Spleen (tissue), 11 donors: Measurements from ENCODE around the gene PRR7. TPM values are rescaled to one million over a fixed set of nuclear protein-coding genes. Genes with fewer than 3 reads are reported as not detected.
A peak's percentile ranks its signal among the peaks of the same experiment; 100 is the strongest.

ENCODE experiments used
- DNase-seq: peaks from one replicate; pipeline ENCODE4 v3.0.0-alpha.2; 2020
- H3K27ac ChIP-seq, 8 donors: fragments of 200-600 bp; sonication (generic) in 7 of 8; 1 replicate in 4 of 8; 2 replicates in 4 of 8; pipeline versions ENCODE4 v1.5.0 to v1.8.0; 2016 to 2021; ENCODE audit warnings: inconsistent platforms in 4 of 8, mild to moderate bottlenecking in 4 of 8, moderate library complexity in 1 of 8
- H3K27me3 ChIP-seq, 7 donors: fragments of 200-600 bp; sonication (generic) in 6 of 7; replicated peaks in 1 of 7; 1 replicate in 4 of 7; 2 replicates in 3 of 7; pipeline versions ENCODE4 v1.5.0 to v1.8.0; 2016 to 2021; ENCODE audit warnings: inconsistent platforms in 3 of 7, mild to moderate bottlenecking in 1 of 7
- H3K36me3 ChIP-seq, 6 donors: fragments of 200-600 bp; sonication (generic) in 5 of 6; 1 replicate in 4 of 6; 2 replicates in 2 of 6; pipeline versions ENCODE4 v1.5.0 to v1.8.0; 2016 to 2021; ENCODE audit warnings: inconsistent platforms in 2 of 6
- H3K4me1 ChIP-seq, 6 donors: fragments of 200-600 bp; sonication (generic) in 5 of 6; 1 replicate in 3 of 6; 2 replicates in 3 of 6; pipeline versions ENCODE4 v1.5.0 to v1.8.0; 2016 to 2021; ENCODE audit warnings: inconsistent platforms in 3 of 6
- H3K4me3 ChIP-seq, 8 donors: fragments of 200-600 bp; sonication (generic) in 7 of 8; 1 replicate in 4 of 8; 2 replicates in 4 of 8; pipeline versions ENCODE4 v1.5.0 to v1.8.0; 2016 to 2021; ENCODE audit warnings: inconsistent platforms in 4 of 8, mild to moderate bottlenecking in 4 of 8, moderate library complexity in 2 of 8
- H3K9me3 ChIP-seq, 8 donors: fragments of 200-600 bp; sonication (generic) in 7 of 8; 1 replicate in 4 of 8; 2 replicates in 4 of 8; pipeline versions ENCODE4 v1.5.0 to v1.8.0; 2016 to 2021; ENCODE audit warnings: inconsistent platforms in 4 of 8
- CTCF ChIP-seq, 11 experiments: fragments of 200-600 bp in 7 of 11; fragments of 450-650 bp in 4 of 11; sonication (generic) in 4 of 11; IDR thresholded peaks in 8 of 11; conservative IDR thresholded peaks in 3 of 11; 1 replicate in 7 of 11; 2 replicates in 4 of 11; pipeline versions ENCODE4 v1.4.0 to v1.8.0; 2016 to 2021; ENCODE audit warnings: antibody characterized with exemption in 11 of 11, inconsistent platforms in 4 of 11, mild to moderate bottlenecking in 1 of 11
- POLR2A ChIP-seq, 3 donors: fragments of 450-650 bp; IDR thresholded peaks; one replicate each; pipeline ENCODE4 v1.5.1; 2017; ENCODE audit warnings: antibody characterized with exemption in 3 of 3, mild to moderate bottlenecking in 1 of 3
- POLR2AphosphoS5 ChIP-seq, 3 donors: sonication (generic); formaldehyde crosslinking; IDR thresholded peaks; one replicate each; pipeline ENCODE4 v1.5.1; 2017; ENCODE audit warnings: antibody characterized with exemption in 3 of 3
- WGBS, 5 donors: extraction: QIAGEN DNeasy Blood & Tissue Kit in 3 of 5; methylation state at CpG; one replicate each; pipeline versions ENCODE4 v1.1.5 to v1.1.7; 2013 to 2018; 5-methylcytosine and 5-hydroxymethylcytosine counted together
- intact Hi-C: fragments of 100-400 bp; cut with DNase I; formaldehyde crosslinking; loops from one replicate; pipeline ENCODE4 v1.15.0; 2023; ENCODE audit warnings: low total_unique reads
- polyA plus RNA-seq, 3 donors: library from polyadenylated mRNA; stranded (reverse); fragments of 200-250 nt; gene quantifications; one replicate each; pipeline ENCODE4 v1.2.1, GENCODE V29; 2013
- total RNA-seq, 7 donors: library from RNA; depleted of rRNA in 3 of 7; stranded (reverse); fragments of >200 nt in 3 of 7; fragmentation: NEBNext Ultra II Directional in 4 of 7; extraction: Animal tissue kit (Norgen Biotek cat#: 25700) in 4 of 7; gene quantifications; one replicate each; pipeline versions ENCODE4 v1.1.0 to v1.2.1, GENCODE V29; 2016 to 2021
- donor health status: healthy with polysubstance abuse.
- donor health status: DM: no; HTN: no; CAD: no; lungs with moderate emphysema.
- donor health status: DM: no; HTN: no; CAD: no.
- donor health status: Bipolar disorder and iron deficiency.
- donor health status: healthy.
- donor health status: DM: no; HTN: no; CAD: no.
- donor health status: DM: yes; HTN: yes; CAD: no.

The PRR7 gene
- total and polyA plus RNA-seq, 10 donors = 1.7 to 5.7 (median 4.6) TPM; not detected in 1

DNA sequence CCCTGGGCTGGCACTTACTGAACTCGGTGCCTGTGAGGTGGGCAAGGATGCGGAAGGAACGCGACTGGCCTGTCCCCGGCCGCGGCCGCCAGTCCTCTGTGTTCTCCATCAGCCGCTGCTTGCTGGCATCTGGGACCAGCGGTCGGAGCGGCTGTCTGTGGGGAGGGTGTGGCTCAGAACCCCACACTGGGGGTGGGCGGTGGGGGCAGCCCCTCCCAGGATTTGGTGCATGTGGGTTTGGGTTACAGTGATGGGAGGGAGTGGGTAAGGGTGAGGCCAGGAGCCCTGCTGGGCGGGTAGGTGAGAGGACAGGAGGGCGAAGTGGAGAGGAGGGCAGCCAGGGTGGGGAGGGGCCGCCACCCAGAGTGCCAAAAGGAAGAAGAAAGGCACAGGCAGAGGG, 44.4 kb downstream of the PRR7 start:
- H3K4me3 ChIP-seq = no peak overlapping the region
- no peaks in the 10 kb centered on the region for H3K27me3 ChIP-seq
- peaks cover 0 to 71% (median 57%) of the 10 kb centered on the region in 6 donors for H3K36me3 ChIP-seq
- peaks cover 28 to 72% (median 53%) of the 10 kb centered on the region in 6 donors for H3K4me1 ChIP-seq
- peak overlapping the region in 3 of 8 donors; percentile 20 to 91 (median 21) for H3K27ac ChIP-seq
- no peaks in the 10 kb centered on the region for H3K9me3 ChIP-seq
- no peak for DNase-seq
- 88 to 97% (median 95%) methylated on average over 8 to 16 of the region's 16 CpGs for WGBS, 5 donors
- TF ChIP-seq POLR2AphosphoS5 (IDR thresholded peaks at IDR 0.05) = no peak
- TF ChIP-seq CTCF (IDR thresholded peaks at IDR 0.05 in 8 of 11, conservative IDR thresholded peaks at IDR 0.05 in 3 of 11) = no peak
- TF ChIP-seq POLR2A (IDR thresholded peaks at IDR 0.05) = no peak
- intact Hi-C loops = no loop called here

DNA sequence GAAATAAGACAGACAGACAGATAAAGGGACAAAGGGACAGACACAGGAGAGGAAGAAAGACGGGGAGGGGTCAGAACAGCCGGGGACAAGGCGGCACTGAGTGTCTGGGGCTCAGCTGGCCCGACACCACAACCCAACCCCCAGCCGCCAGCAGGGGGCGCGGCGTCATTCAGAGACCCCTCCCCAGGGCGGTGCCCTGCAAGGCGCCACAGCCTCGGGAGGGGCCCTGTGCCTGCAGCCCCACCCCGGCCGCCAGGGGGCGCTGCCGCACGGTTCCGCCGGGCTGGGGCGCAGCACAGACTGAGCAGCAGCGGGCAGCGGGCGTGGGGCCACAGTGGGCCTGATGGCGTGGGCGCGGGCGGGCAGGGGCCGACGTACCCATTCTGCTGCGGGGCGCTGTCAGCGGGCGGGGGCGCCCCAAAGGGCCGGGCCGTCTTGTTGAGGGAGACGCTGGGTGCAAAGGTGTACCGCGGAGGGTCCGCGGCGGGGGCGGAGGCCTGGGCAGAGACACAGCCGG, 44.9 kb downstream of the PRR7 start:
- intact Hi-C loops = no loop called here
- H3K4me1 ChIP-seq = peaks cover 33 to 77% (median 58%) of the 10 kb centered on the region in 6 donors
- H3K36me3 ChIP-seq = peaks cover 0 to 66% (median 54%) of the 10 kb centered on the region in 6 donors
- no peak for TF ChIP-seq POLR2A (IDR thresholded peaks at IDR 0.05)
- peak in 1 of 3 donors; percentile 26 for TF ChIP-seq POLR2AphosphoS5 (IDR thresholded peaks at IDR 0.05)
- peak in 9 of 11 experiments; percentile 25 to 77 (median 58) for TF ChIP-seq CTCF (IDR thresholded peaks at IDR 0.05 in 8 of 11, conservative IDR thresholded peaks at IDR 0.05 in 3 of 11)
- peak overlapping the region in 3 of 8 donors; percentile 20 to 91 (median 21) for H3K27ac ChIP-seq
- 70 to 90% (median 83%) methylated on average over 28 to 43 of the region's 43 CpGs for WGBS, 5 donors
- no peaks in the 10 kb centered on the region for H3K27me3 ChIP-seq
- no peaks in the 10 kb centered on the region for H3K9me3 ChIP-seq
- peak; percentile 81 for DNase-seq
- H3K4me3 ChIP-seq = no peak overlapping the region

GRCh38 chr5:177491983-177492746, 45.6 kb downstream of the PRR7 start:
- peak overlapping the region in 2 of 8 donors; percentile 91 to 92 for H3K27ac ChIP-seq
- no peak for TF ChIP-seq POLR2A (IDR thresholded peaks at IDR 0.05)
- TF ChIP-seq CTCF (IDR thresholded peaks at IDR 0.05 in 8 of 11, conservative IDR thresholded peaks at IDR 0.05 in 3 of 11) = no peak
- peak in 1 of 3 donors; percentile 36 for TF ChIP-seq POLR2AphosphoS5 (IDR thresholded peaks at IDR 0.05)
- H3K4me1 ChIP-seq = peaks cover 35 to 84% (median 64%) of the 10 kb centered on the region in 6 donors

DNA sequence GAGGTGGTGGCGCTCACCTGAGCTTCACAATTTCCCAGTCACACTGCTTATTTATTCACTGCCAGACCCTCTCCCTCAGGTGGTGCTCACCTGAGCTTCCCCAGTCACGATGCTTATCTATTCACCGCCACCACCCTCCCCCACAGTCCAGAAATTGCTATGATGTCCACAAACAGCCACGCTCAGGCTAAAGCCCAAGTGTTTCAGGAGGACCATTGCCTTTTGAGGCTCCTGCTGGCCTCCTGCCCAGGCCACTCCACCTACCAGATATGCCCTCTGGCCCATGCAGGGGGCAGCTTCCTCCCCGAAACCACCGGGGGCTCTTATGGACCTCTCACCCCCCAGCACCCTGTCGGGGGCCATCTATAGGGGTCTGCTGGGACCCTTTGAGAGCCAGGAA, 46.2 kb downstream of the PRR7 start:
- intact Hi-C loops = no loop called here
- 82 to 89% (median 84%) methylated on average over 6 to 7 of the region's 7 CpGs for WGBS, 5 donors
- no peak for DNase-seq
- H3K9me3 ChIP-seq = no peaks in the 10 kb centered on the region
- H3K27me3 ChIP-seq = no peaks in the 10 kb centered on the region
- peak overlapping the region in 5 of 8 donors; percentile 80 to 93 (median 91) for H3K27ac ChIP-seq
- TF ChIP-seq POLR2A (IDR thresholded peaks at IDR 0.05) = no peak
- peaks cover 0 to 52% (median 43%) of the 10 kb centered on the region in 6 donors for H3K36me3 ChIP-seq
- H3K4me1 ChIP-seq = peaks cover 35 to 89% (median 68%) of the 10 kb centered on the region in 6 donors
- H3K4me3 ChIP-seq = no peak overlapping the region

More at GRCh38 chr5:177491983-177492746, 45.6 kb downstream of the PRR7 start:
- intact Hi-C loops = no loop called here
- no peak overlapping the region for H3K4me3 ChIP-seq
- DNase-seq = no peak
- 88 to 97% (median 95%) methylated on average over 46 to 54 of the region's 54 CpGs for WGBS, 5 donors
- no peaks in the 10 kb centered on the region for H3K27me3 ChIP-seq
- H3K36me3 ChIP-seq = peaks cover 0 to 59% (median 49%) of the 10 kb centered on the region in 6 donors
- H3K9me3 ChIP-seq = no peaks in the 10 kb centered on the region
